ENCODE data around the gene ACAN. TPM values are rescaled to one million over a fixed set of nuclear protein-coding genes. Genes with fewer than 3 reads are reported as not detected.

Gene ACAN
- total and polyA plus RNA-seq, 9 of the 15 experiments (the other 6 are each of a cell fraction or from before 2014, with no cell fraction given), result not detected

DNA sequence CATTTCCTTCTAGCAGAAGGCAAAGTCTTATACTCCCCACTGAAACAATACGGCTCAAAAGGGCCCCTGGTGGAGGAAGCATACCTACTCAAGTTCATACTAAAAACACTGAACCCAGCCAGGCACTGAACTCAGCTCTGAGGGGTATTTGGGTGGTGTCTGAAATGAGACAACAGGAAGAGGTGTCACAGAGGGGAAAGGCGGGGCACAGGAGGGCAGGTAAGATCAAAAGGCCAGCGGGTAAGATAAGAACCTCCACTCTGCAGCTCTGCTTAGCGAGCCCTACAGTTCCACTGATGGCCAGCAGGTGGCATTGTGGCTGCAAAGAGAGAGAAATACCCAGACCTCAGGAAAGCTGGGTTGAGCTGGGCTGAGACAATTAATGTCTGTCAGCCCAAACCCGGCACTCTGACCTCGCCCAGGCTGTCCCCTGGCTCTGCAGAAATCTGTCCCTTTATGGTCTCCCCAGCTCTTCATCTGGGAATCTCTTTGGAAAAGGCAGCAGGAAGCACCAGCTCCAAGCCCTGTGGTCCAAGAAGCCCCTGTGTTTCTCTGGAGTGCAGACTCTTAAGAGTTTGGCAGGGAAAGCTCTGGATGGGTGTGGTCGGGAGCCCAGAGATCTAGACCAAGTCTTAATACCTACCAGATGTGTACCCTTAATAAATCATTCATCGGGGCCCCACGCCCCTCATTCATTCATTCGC lies 101.5 kb downstream of the ACAN start (continued):
- TF ChIP-seq, protein P1, sequence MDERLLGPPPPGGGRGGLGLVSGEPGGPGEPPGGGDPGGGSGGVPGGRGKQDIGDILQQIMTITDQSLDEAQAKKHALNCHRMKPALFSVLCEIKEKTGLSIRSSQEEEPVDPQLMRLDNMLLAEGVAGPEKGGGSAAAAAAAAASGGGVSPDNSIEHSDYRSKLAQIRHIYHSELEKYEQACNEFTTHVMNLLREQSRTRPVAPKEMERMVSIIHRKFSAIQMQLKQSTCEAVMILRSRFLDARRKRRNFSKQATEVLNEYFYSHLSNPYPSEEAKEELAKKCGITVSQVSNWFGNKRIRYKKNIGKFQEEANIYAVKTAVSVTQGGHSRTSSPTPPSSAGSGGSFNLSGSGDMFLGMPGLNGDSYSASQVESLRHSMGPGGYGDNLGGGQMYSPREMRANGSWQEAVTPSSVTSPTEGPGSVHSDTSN (CRISPR knock-in tag; IDR thresholded peaks at IDR 0.05; ENCODE audit: low read depth), result no peak
- TF ChIP-seq, protein P1 (tag; conservative IDR thresholded peaks at IDR 0.05; ENCODE audit: low read depth), result peak; percentile 69
- TF ChIP-seq ZNF253 (CRISPR knock-in tag; conservative IDR thresholded peaks at IDR 0.05), result no peak
- no peak for TF ChIP-seq SREBF2 (CRISPR knock-in tag; IDR thresholded peaks at IDR 0.05)
- no peak for TF ChIP-seq NR2C1 (IDR thresholded peaks at IDR 0.05)
- TF ChIP-seq NR2C1 (tag; IDR thresholded peaks at IDR 0.05), result no peak
- TF ChIP-seq BRD4 (IDR thresholded peaks at IDR 0.05), result no peak
- TF ChIP-seq, protein P2, sequence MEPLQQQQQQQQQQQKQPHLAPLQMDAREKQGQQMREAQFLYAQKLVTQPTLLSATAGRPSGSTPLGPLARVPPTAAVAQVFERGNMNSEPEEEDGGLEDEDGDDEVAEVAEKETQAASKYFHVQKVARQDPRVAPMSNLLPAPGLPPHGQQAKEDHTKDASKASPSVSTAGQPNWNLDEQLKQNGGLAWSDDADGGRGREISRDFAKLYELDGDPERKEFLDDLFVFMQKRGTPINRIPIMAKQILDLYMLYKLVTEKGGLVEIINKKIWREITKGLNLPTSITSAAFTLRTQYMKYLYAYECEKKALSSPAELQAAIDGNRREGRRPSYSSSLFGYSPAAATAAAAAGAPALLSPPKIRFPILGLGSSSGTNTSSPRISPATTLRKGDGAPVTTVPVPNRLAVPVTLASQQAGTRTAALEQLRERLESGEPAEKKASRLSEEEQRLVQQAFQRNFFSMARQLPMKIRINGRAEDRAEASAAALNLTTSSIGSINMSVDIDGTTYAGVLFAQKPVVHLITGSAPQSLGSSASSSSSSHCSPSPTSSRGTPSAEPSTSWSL (CRISPR knock-in tag; IDR thresholded peaks at IDR 0.05; ENCODE audit: borderline replicate concordance), result no peak
- TF ChIP-seq ZSCAN29 (IDR thresholded peaks at IDR 0.05), result no peak
- TF ChIP-seq BCOR (IDR thresholded peaks at IDR 0.05), result no peak
- TF ChIP-seq ZNF41 (CRISPR knock-in tag; conservative IDR thresholded peaks at IDR 0.05), result no peak
- no peak for TF ChIP-seq MCM7 (IDR thresholded peaks at IDR 0.05)
- no peak for TF ChIP-seq CHCHD3 (CRISPR knock-in tag; IDR thresholded peaks at IDR 0.05)
- TF ChIP-seq SP2 (IDR thresholded peaks at IDR 0.05; ENCODE audit: extremely low read depth, low read depth, low read length, poor library complexity, severe bottlenecking), result no peak
- no peak for TF ChIP-seq CEBPG (CRISPR knock-in tag; IDR thresholded peaks at IDR 0.05)
- no peak for TF ChIP-seq CEBPG (tag; conservative IDR thresholded peaks at IDR 0.05 in 1 of 2, IDR thresholded peaks at IDR 0.05 in 1 of 2)
- no peak for TF ChIP-seq NUFIP1 (IDR thresholded peaks at IDR 0.05; ENCODE audit: partially characterized antibody)
- TF ChIP-seq PURB (CRISPR knock-in tag; IDR thresholded peaks at IDR 0.05; ENCODE audit: low read depth), result no peak
- 0 out of 2 replicates have a peak, but pooled peaks have one; percentile 23 for TF ChIP-seq TRIM28 (IDR thresholded peaks at IDR 0.05)
- TF ChIP-seq HNRNPLL (IDR thresholded peaks at IDR 0.05; ENCODE audit: low read depth, low read length, poor library complexity, severe bottlenecking), result no peak
- TF ChIP-seq SIN3A (IDR thresholded peaks at IDR 0.05; ENCODE audit: borderline replicate concordance in 2 of 2, control insufficient read depth in 1 of 2, low read depth in 2 of 2, low read length in 2 of 2), result no peak
- no peak for TF ChIP-seq ELF1 (tag; IDR thresholded peaks at IDR 0.05)
- no peak for TF ChIP-seq RUNX1 (IDR thresholded peaks at IDR 0.05; ENCODE audit: low read depth)
- peak; percentile 51; the same call in 1 of the 2 replicates for TF ChIP-seq ARID2 (IDR thresholded peaks at IDR 0.05)
- TF ChIP-seq, protein P3, sequence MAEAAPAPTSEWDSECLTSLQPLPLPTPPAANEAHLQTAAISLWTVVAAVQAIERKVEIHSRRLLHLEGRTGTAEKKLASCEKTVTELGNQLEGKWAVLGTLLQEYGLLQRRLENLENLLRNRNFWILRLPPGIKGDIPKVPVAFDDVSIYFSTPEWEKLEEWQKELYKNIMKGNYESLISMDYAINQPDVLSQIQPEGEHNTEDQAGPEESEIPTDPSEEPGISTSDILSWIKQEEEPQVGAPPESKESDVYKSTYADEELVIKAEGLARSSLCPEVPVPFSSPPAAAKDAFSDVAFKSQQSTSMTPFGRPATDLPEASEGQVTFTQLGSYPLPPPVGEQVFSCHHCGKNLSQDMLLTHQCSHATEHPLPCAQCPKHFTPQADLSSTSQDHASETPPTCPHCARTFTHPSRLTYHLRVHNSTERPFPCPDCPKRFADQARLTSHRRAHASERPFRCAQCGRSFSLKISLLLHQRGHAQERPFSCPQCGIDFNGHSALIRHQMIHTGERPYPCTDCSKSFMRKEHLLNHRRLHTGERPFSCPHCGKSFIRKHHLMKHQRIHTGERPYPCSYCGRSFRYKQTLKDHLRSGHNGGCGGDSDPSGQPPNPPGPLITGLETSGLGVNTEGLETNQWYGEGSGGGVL (CRISPR knock-in tag; IDR thresholded peaks at IDR 0.05), result no peak
- TF ChIP-seq BRD9 (IDR thresholded peaks at IDR 0.05; ENCODE audit: low read depth, partially characterized antibody), result no peak

All from K562 (cell line).